Natural killer cell (primary cell): ENCODE results near the gene SUN5. TPM values are rescaled to one million over a fixed set of nuclear protein-coding genes. Genes with fewer than 3 reads are reported as not detected.

Source experiments
- ATAC-seq, 3 donors: fragments of 150-1000 bp in 2 of 3; fragments of 200-7000 bp in 1 of 3; cut with Tn5 transposase; 1 replicate in 1 of 3; 2 replicates in 2 of 3; pipeline ENCODE4 v1.10.0; 2021; ENCODE audit warnings: mild to moderate bottlenecking in 2 of 3, moderate library complexity in 2 of 3
- DNase-seq, 2 donors: peaks; one replicate each; pipeline versions ENCODE4 v3.0.0 to v3.0.0-alpha.2; 2013 to 2021; ENCODE audit warnings: mixed read lengths in 1 of 2
- H3K27ac ChIP-seq: one replicate; pipeline ENCODE4 v1.5.1; 2013; ENCODE audit warnings: mild to moderate bottlenecking, low read length
- H3K27me3 ChIP-seq: one replicate; pipeline ENCODE4 v1.6.1; 2013; ENCODE audit warnings: low read length; ENCODE audit not compliant: control insufficient read depth, insufficient read depth
- H3K36me3 ChIP-seq: one replicate; pipeline ENCODE4 v1.6.1; 2013; ENCODE audit warnings: low read length; ENCODE audit not compliant: control insufficient read depth, insufficient read depth
- H3K4me1 ChIP-seq: one replicate; pipeline ENCODE4 v1.6.1; 2013; ENCODE audit warnings: low read length; ENCODE audit not compliant: control insufficient read depth, insufficient read depth
- H3K4me3 ChIP-seq: one replicate; pipeline ENCODE4 v1.5.1; 2013; ENCODE audit warnings: low read length
- H3K9me3 ChIP-seq: one replicate; pipeline ENCODE4 v1.6.1; 2013; ENCODE audit warnings: low read length; ENCODE audit not compliant: control insufficient read depth, insufficient read depth
- H3K27ac Mint-ChIP-seq, 2 donors: one replicate each; pipeline ENCODE4 v1.8.0; 2022; ENCODE audit warnings: mild to moderate bottlenecking in 2 of 2, mixed read lengths in 2 of 2, moderate library complexity in 1 of 2
- H3K27me3 Mint-ChIP-seq, 2 donors: one replicate each; pipeline ENCODE4 v1.8.0; 2022; ENCODE audit warnings: low read depth in 2 of 2, mixed read lengths in 2 of 2
- H3K36me3 Mint-ChIP-seq: one replicate; pipeline ENCODE4 v1.8.0; 2022; ENCODE audit warnings: mixed read lengths
- H3K4me1 Mint-ChIP-seq, 2 donors: one replicate each; pipeline ENCODE4 v1.8.0; 2022; ENCODE audit warnings: mixed read lengths in 2 of 2
- H3K4me3 Mint-ChIP-seq: one replicate; pipeline ENCODE4 v1.8.0; 2022; ENCODE audit warnings: mild to moderate bottlenecking, moderate library complexity, mixed read lengths
- H3K9me3 Mint-ChIP-seq, 2 donors: one replicate each; pipeline ENCODE4 v1.8.0; 2022; ENCODE audit warnings: mixed read lengths in 2 of 2
- CTCF ChIP-seq: fragments of 200-600 bp; IDR thresholded peaks from one replicate; pipeline ENCODE4 v1.8.0; 2022; ENCODE audit warnings: antibody characterized with exemption
- WGBS: methylation state at CpG from one replicate; pipeline ENCODE4 v1.1.7; 2013; ENCODE audit warnings: missing lambda C conversion rate; ENCODE audit not compliant: insufficient coverage; 5-methylcytosine and 5-hydroxymethylcytosine counted together
- intact Hi-C: fragments of 100-400 bp; cut with micrococcal nuclease; formaldehyde crosslinking; loops from one replicate; pipeline ENCODE4 v1.14.2; 2022
- total RNA-seq, 4 donors: library from RNA; stranded (reverse); fragments of 120-200 nt in 1 of 4; gene quantifications; one replicate each; pipeline versions ENCODE4 v1.2.3 to v1.2.4, GENCODE V29; 2013 to 2022

SUN5 gene
- total RNA-seq, 3 donors from 2014 or later (not counting 1 experiment from before 2014, with no cell fraction given), result not detected

GRCh38 chr20:33018169-33018931 lies 14.1 kb upstream of the SUN5 start:
- ATAC-seq, result no peak
- Histone ChIP-seq H3K4me1 (no peaks in the 10 kb centered on the region), H3K9me3 (no peaks in the 10 kb centered on the region), H3K36me3 (no peaks in the 10 kb centered on the region), H3K27me3 (no peaks in the 10 kb centered on the region), H3K4me3 (no peak overlapping the region), H3K27ac (no peak overlapping the region)
- Mint-ChIP-seq H3K36me3 (no peaks in the 10 kb centered on the region), H3K4me1 (peaks cover under 1 to 6% of the 10 kb centered on the region in 2 donors), H3K4me3 (no peak overlapping the region), H3K27ac (no peak overlapping the region), H3K27me3 (no peaks in the 10 kb centered on the region), H3K9me3 (no peaks in the 10 kb centered on the region)
- no peak for DNase-seq
- no peak for TF ChIP-seq CTCF
- WGBS, result 68% methylated on average over 14 of the region's 14 CpGs
- intact Hi-C loops, result no loop called here

GRCh38 chr20:33017542-33017941 lies 13.3 kb upstream of the SUN5 start:
- 95% methylated on average over 7 of the region's 7 CpGs for WGBS

GRCh38 chr20:33016581-33017109 lies 12.4 kb upstream of the SUN5 start:
- ATAC-seq, result no peak

More at GRCh38 chr20:33017542-33017941, 13.3 kb upstream of the SUN5 start:
- Histone ChIP-seq H3K9me3 (no peaks in the 10 kb centered on the region), H3K36me3 (no peaks in the 10 kb centered on the region), H3K4me1 (no peaks in the 10 kb centered on the region), H3K27me3 (no peaks in the 10 kb centered on the region), H3K4me3 (no peak overlapping the region), H3K27ac (no peak overlapping the region)
- ATAC-seq (no peak), DNase-seq (no peak)
- Mint-ChIP-seq H3K27ac (no peak overlapping the region), H3K9me3 (no peaks in the 10 kb centered on the region), H3K36me3 (no peaks in the 10 kb centered on the region), H3K27me3 (no peaks in the 10 kb centered on the region), H3K4me1 (peaks cover 5 to 6% of the 10 kb centered on the region in 2 donors), H3K4me3 (no peak overlapping the region)
- intact Hi-C loops, result no loop called here
- TF ChIP-seq CTCF, result no peak

More at GRCh38 chr20:33016581-33017109, 12.4 kb upstream of the SUN5 start:
- Histone ChIP-seq H3K4me3 (no peak overlapping the region), H3K4me1 (no peaks in the 10 kb centered on the region), H3K27ac (no peak overlapping the region), H3K9me3 (no peaks in the 10 kb centered on the region), H3K36me3 (no peaks in the 10 kb centered on the region), H3K27me3 (no peaks in the 10 kb centered on the region)
- DNase-seq, result no peak
- Mint-ChIP-seq H3K27ac (no peak overlapping the region), H3K27me3 (no peaks in the 10 kb centered on the region), H3K4me1 (peaks cover 5 to 6% of the 10 kb centered on the region in 2 donors), H3K36me3 (no peaks in the 10 kb centered on the region), H3K9me3 (no peaks in the 10 kb centered on the region), H3K4me3 (no peak overlapping the region)
- 79% methylated on average over 7 of the region's 7 CpGs for WGBS
- TF ChIP-seq CTCF, result no peak
- intact Hi-C loops, result no loop called here
